OCI-LY1 (cell line): Measurements from ENCODE around the gene CSMD2.

Experiments
- CTCF ChIP-seq: fragments of 200-600 bp; sonication (generic), shearing (Covaris generic); IDR thresholded peaks from 2 replicates; pipeline ENCODE4 v1.5.1; 2017; ENCODE audit warnings: mild to moderate bottlenecking, antibody characterized with exemption, low read length, moderate library complexity, mixed read lengths
- EZH2 ChIP-seq: fragments of 200-600 bp; sonication (generic), shearing (Covaris generic); IDR thresholded peaks from 2 replicates; pipeline ENCODE4 v1.8.0; 2017; ENCODE audit warnings: borderline replicate concordance, mixed run types, mild to moderate bottlenecking, antibody characterized with exemption, low read length, moderate library complexity, mixed read lengths

GRCh38 chr1:33971018-33971710 is 193.9 kb downstream of the CSMD2 start:
- TF ChIP-seq CTCF (no peak), EZH2 (no peak)
